Prostate gland (tissue), 2 donors: Measurements from ENCODE around the gene LDLRAD4. TPM values are rescaled to one million over a fixed set of nuclear protein-coding genes. Genes with fewer than 3 reads are reported as not detected.

ENCODE experiments used
- DNase-seq: peaks from one replicate; pipeline ENCODE4 v3.0.0-alpha.2; 2019; ENCODE audit warnings: low spot score
- H3K27ac ChIP-seq, 2 donors: fragments of 200-600 bp; sonication (generic); 2 replicates each; pipeline ENCODE4 v1.5.1; 2017 to 2019
- H3K27me3 ChIP-seq: fragments of 200-600 bp; sonication (generic); replicated peaks from 2 replicates; pipeline ENCODE4 v1.5.1; 2019; ENCODE audit not compliant: insufficient read depth
- H3K36me3 ChIP-seq, 2 donors: fragments of 200-600 bp; sonication (generic); 1 replicate in 1 of 2; 2 replicates in 1 of 2; pipeline versions ENCODE4 v1.5.1 to v1.8.1; 2017 to 2019
- H3K4me1 ChIP-seq: fragments of 200-600 bp; sonication (generic); replicated peaks from 2 replicates; pipeline ENCODE4 v1.5.1; 2019
- H3K4me3 ChIP-seq, 2 donors: fragments of 200-600 bp; sonication (generic); 2 replicates each; pipeline ENCODE4 v1.5.1; 2017 to 2019
- H3K9me3 ChIP-seq: fragments of 200-600 bp; sonication (generic); 2 replicates; pipeline ENCODE4 v1.5.1; 2017
- POLR2A ChIP-seq: fragments of 450-650 bp; IDR thresholded peaks from one replicate; pipeline ENCODE4 v1.6.1; 2016; ENCODE audit warnings: antibody characterized with exemption, mild to moderate bottlenecking
- POLR2AphosphoS5 ChIP-seq: sonication (generic); formaldehyde crosslinking; IDR thresholded peaks from one replicate; pipeline ENCODE4 v1.6.1; 2017; ENCODE audit warnings: antibody characterized with exemption
- WGBS: methylation state at CpG from one replicate; pipeline ENCODE4 v1.1.5; 2018; 5-methylcytosine and 5-hydroxymethylcytosine counted together
- intact Hi-C: fragments of 100-400 bp; cut with DNase I; formaldehyde crosslinking; loops from one replicate; pipeline ENCODE4 v1.14.2; 2022
- total RNA-seq, 2 donors: library from RNA; depleted of rRNA; stranded (reverse); fragments of >200 nt; gene quantifications; one replicate each; pipeline ENCODE4 v1.1.0, GENCODE V29; 2016
- TF ChIP-seq, protein P1 (sequence below), 4 experiments: fragments of 200-600 bp in 2 of 4; fragments of 450-650 bp in 2 of 4; sonication (generic) in 2 of 4; IDR thresholded peaks; 1 replicate in 3 of 4; 2 replicates in 1 of 4; pipeline ENCODE4 v1.5.1; 2016 to 2019; ENCODE audit warnings: antibody characterized with exemption in 4 of 4, mild to moderate bottlenecking in 2 of 4, moderate library complexity in 2 of 4

The LDLRAD4 gene
- total RNA-seq, 2 donors from 2014 or later: 59.9 to 107 TPM

DNA sequence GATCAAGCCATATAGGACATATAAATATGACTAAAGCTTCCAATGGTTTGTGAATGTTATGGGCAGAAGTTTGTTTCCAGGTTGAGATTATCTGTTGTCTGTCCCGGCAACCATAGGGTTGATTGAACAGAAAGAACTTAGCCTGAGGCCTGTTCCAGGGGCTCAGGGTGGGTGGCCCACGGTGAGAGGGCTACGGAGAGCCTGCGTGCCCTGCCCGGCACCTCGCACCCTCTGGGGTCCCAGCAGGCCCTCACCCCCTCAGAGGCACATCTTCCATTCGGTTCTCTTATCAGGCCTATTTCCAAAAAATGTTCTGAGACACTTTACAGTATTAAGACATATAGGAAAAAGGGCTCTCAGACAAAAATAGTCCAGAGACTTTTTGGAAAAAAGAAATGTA, 40.4 kb upstream of the LDLRAD4 start:
- DNase-seq: no peak
- Histone ChIP-seq H3K36me3 (no peaks in the 10 kb centered on the region), H3K27me3 (no peaks in the 10 kb centered on the region), H3K4me1 (no peaks in the 10 kb centered on the region), H3K27ac (no peak overlapping the region), H3K4me3 (no peak overlapping the region), H3K9me3 (no peaks in the 10 kb centered on the region)
- no peak for TF ChIP-seq POLR2AphosphoS5
- TF ChIP-seq, protein P1, sequence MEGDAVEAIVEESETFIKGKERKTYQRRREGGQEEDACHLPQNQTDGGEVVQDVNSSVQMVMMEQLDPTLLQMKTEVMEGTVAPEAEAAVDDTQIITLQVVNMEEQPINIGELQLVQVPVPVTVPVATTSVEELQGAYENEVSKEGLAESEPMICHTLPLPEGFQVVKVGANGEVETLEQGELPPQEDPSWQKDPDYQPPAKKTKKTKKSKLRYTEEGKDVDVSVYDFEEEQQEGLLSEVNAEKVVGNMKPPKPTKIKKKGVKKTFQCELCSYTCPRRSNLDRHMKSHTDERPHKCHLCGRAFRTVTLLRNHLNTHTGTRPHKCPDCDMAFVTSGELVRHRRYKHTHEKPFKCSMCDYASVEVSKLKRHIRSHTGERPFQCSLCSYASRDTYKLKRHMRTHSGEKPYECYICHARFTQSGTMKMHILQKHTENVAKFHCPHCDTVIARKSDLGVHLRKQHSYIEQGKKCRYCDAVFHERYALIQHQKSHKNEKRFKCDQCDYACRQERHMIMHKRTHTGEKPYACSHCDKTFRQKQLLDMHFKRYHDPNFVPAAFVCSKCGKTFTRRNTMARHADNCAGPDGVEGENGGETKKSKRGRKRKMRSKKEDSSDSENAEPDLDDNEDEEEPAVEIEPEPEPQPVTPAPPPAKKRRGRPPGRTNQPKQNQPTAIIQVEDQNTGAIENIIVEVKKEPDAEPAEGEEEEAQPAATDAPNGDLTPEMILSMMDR (IDR thresholded peaks at IDR 0.05): no peak
- TF ChIP-seq POLR2A: no peak
- 79% methylated on average over 7 of the region's 7 CpGs for WGBS
- intact Hi-C loops: no loop called here

DNA sequence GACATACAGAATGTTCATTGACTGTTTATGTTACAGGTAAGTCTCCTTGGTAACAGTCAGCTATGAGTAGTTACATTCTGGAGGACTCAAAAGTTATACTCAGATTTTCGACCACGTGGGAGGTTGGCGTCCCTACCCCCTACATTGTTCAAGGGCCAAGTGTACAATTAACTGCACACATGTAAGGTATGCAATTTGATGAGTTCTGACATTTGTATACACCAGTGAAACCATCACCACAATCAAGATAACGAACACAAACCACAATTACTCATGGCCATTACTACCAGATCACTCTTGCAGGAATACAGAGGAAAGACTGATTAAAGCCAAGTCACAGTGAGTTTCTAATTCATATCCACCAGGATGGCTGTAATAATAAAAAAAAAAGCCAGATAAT, 39.6 kb upstream of the LDLRAD4 start:
- Histone ChIP-seq H3K27ac (no peak overlapping the region), H3K27me3 (no peaks in the 10 kb centered on the region), H3K36me3 (no peaks in the 10 kb centered on the region), H3K4me1 (no peaks in the 10 kb centered on the region), H3K4me3 (no peak overlapping the region), H3K9me3 (no peaks in the 10 kb centered on the region)
- WGBS: 81% methylated on average over 4 of the region's 4 CpGs
- TF ChIP-seq POLR2AphosphoS5 (no peak), POLR2A (no peak)
- TF ChIP-seq, protein P1 (IDR thresholded peaks at IDR 0.05): no peak
- intact Hi-C loops: no loop called here
- DNase-seq: no peak

DNA sequence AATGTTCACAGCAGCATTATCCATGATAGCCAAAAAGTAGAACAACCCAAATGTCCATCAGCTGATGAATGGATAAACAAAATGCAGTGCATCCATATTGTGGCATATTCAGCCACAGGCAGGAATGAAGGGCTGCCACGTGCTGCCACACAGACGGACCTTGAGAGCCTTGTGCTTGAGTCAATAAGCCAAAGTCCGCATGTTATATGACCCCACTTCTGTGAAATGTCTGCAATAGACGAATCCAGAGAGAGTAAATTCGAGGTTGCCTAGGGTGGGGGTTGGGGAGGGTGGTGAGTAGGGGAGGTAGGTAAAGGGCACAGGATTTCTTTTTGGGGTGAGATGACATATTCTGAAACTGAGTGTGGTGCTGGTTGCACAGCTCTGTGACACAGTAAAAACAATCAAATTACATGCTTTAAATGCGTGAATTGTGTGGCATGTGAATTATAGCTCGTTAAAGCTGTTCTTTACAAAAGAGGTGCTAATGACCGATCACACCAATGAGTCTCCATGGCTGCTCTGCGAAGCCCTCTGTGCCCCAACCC, 38.9 kb upstream of the LDLRAD4 start:
- intact Hi-C loops: no loop called here
- no peaks in the 10 kb centered on the region for H3K4me1 ChIP-seq
- no peaks in the 10 kb centered on the region for H3K36me3 ChIP-seq
- no peak for DNase-seq
- H3K4me3 ChIP-seq: no peak overlapping the region
- no peak overlapping the region for H3K27ac ChIP-seq
- H3K9me3 ChIP-seq: no peaks in the 10 kb centered on the region
- H3K27me3 ChIP-seq: no peaks in the 10 kb centered on the region
- 51% methylated on average over 9 of the region's 9 CpGs for WGBS
- no peak for TF ChIP-seq POLR2A
- TF ChIP-seq, protein P1 (IDR thresholded peaks at IDR 0.05): no peak
- TF ChIP-seq POLR2AphosphoS5: no peak

DNA sequence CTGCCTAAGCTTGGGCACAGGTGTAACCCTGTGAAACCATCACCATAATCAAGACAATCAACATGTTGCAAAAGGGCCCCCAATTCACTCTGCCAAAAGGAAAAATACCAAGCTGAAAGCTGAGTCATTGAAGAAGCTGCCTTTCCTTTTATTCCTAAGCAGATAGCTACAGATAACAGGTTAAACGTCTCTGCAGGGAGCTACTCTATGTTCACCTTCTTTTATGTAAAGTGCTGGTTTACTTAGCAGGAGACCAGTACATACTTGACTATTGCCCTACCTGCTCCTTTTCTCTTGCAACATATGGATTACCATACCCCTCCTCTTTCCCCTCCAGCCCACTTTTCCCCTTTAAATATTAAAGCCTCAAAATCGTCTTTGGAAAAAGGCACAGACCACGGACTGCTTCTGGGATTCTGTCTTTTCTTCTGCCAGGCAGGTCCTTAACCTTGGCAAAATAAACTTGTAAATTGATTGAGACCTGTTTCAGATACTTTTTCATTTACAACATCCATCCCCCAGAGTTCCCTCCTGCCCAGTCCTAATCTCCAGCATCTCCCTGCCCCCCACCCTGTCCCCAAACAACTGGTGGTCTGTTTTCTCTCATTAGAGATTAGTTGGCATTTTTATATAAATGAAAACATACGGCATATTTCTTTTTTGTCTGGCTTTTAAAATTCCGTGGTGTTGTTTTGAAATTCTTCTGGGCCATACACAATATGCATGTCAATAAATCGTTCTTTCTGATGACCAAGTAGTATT, 37.8 kb upstream of the LDLRAD4 start:
- no peak for DNase-seq
- TF ChIP-seq POLR2AphosphoS5: no peak
- TF ChIP-seq POLR2A: no peak
- TF ChIP-seq, protein P1 (IDR thresholded peaks at IDR 0.05): no peak
- no peaks in the 10 kb centered on the region for H3K27me3 ChIP-seq
- H3K36me3 ChIP-seq: no peaks in the 10 kb centered on the region
- H3K4me1 ChIP-seq: no peaks in the 10 kb centered on the region
- no peak overlapping the region for H3K4me3 ChIP-seq
- no peaks in the 10 kb centered on the region for H3K9me3 ChIP-seq
- WGBS: 36% methylated on average over 6 of the region's 6 CpGs
- no peak overlapping the region for H3K27ac ChIP-seq
- intact Hi-C loops: no loop called here

DNA sequence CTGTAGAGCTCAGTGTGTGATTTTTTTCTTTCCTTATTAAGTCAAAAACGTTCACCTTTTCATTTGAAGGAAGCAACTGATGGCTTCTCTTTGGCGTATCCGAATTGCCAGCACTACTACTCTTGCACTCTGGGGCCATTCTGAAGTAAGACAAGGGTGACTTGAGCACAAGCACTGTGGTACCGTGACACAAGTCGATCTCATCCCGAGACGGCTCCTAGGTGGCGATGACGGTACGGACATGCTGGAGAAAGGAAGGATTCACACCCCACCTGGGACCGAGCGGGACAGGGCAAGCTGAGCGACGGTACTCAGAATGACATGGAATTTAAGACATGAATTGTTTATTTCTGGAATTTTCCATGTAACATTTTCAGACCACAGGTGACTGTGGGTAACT, 36.8 kb upstream of the LDLRAD4 start:
- Histone ChIP-seq H3K4me1 (no peaks in the 10 kb centered on the region), H3K9me3 (no peaks in the 10 kb centered on the region), H3K27ac (no peak overlapping the region), H3K27me3 (no peaks in the 10 kb centered on the region), H3K36me3 (no peaks in the 10 kb centered on the region), H3K4me3 (no peak overlapping the region)
- TF ChIP-seq POLR2AphosphoS5: no peak
- no peak for TF ChIP-seq POLR2A
- TF ChIP-seq, protein P1 (IDR thresholded peaks at IDR 0.05): no peak
- 81% methylated on average over 14 of the region's 14 CpGs for WGBS
- DNase-seq: no peak
- intact Hi-C loops: no loop called here
